IMR-90 (cell line): ENCODE data around the gene MOV10.
"Not testable (repeated sequence)": the region's sequence is repeated elsewhere in the genome, so short reads cannot be mapped to it uniquely, and the experiment has no call there.

Experiments used
- CEBPB ChIP-seq: IDR thresholded peaks from 2 replicates; pipeline ENCODE4 v1.6.1; 2012; ENCODE audit warnings: low read depth, low read length, improper control_type of control experiment
- CHD1 ChIP-seq: IDR thresholded peaks from 2 replicates; pipeline ENCODE4 v1.6.1; 2012; ENCODE audit warnings: low read depth, low read length, improper control_type of control experiment
- MXI1 ChIP-seq: IDR thresholded peaks from 2 replicates; pipeline ENCODE4 v1.6.1; 2012; ENCODE audit warnings: low read depth, mild to moderate bottlenecking, low read length, moderate library complexity, borderline replicate concordance
- POLR2A ChIP-seq: IDR thresholded peaks from 2 replicates; pipeline ENCODE4 v1.6.1; 2012; ENCODE audit warnings: mild to moderate bottlenecking, low read depth, low read length
- SMC3 ChIP-seq: fragments of 150-350 bp; IDR thresholded peaks from 2 replicates; pipeline ENCODE4 v1.6.1; 2016; ENCODE audit warnings: low read depth, mild to moderate bottlenecking, antibody characterized with exemption, low read length, moderate library complexity
- TF ChIP-seq, protein P1 (sequence below): fragments of 150-350 bp; IDR thresholded peaks from 2 replicates; pipeline ENCODE4 v1.6.1; 2017; ENCODE audit warnings: mild to moderate bottlenecking, antibody characterized with exemption, low read length, low read depth
- TF ChIP-seq, protein P2 (sequence below): conservative IDR thresholded peaks from 2 replicates; pipeline ENCODE4 v1.5.1; 2012; ENCODE audit warnings: mild to moderate bottlenecking, low read depth, low read length, improper control_type of control experiment
- TF ChIP-seq, protein P3 (sequence below): fragments of 150-350 bp; IDR thresholded peaks from 2 replicates; pipeline ENCODE4 v1.6.1; 2016; ENCODE audit warnings: low read depth, mild to moderate bottlenecking, low read length, moderate library complexity, borderline replicate concordance

DNA sequence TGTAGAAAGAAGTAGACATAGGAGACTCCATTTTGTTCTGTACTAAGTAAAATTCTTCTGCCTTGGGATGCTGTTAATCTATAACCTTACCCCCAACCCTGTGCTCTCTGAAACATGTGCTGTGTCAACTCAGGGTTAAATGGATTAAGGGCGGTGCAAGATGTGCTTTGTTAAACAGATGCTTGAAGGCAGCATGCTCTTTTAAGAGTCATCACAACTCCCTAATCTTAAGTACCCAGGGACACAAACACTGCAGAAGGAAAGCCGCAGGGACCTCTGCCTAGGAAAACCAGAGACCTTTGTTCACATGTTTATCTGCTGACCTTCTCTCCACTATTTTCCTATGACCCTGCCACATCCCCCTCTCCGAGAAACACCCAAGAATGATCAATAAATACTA is 54.6 kb downstream of the MOV10 start:
- not testable (repeated sequence) for TF ChIP-seq POLR2A, SMC3, CEBPB, CHD1, MXI1
- TF ChIP-seq, protein P1, sequence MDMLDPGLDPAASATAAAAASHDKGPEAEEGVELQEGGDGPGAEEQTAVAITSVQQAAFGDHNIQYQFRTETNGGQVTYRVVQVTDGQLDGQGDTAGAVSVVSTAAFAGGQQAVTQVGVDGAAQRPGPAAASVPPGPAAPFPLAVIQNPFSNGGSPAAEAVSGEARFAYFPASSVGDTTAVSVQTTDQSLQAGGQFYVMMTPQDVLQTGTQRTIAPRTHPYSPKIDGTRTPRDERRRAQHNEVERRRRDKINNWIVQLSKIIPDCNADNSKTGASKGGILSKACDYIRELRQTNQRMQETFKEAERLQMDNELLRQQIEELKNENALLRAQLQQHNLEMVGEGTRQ, result not testable (repeated sequence)
- TF ChIP-seq, protein P2, sequence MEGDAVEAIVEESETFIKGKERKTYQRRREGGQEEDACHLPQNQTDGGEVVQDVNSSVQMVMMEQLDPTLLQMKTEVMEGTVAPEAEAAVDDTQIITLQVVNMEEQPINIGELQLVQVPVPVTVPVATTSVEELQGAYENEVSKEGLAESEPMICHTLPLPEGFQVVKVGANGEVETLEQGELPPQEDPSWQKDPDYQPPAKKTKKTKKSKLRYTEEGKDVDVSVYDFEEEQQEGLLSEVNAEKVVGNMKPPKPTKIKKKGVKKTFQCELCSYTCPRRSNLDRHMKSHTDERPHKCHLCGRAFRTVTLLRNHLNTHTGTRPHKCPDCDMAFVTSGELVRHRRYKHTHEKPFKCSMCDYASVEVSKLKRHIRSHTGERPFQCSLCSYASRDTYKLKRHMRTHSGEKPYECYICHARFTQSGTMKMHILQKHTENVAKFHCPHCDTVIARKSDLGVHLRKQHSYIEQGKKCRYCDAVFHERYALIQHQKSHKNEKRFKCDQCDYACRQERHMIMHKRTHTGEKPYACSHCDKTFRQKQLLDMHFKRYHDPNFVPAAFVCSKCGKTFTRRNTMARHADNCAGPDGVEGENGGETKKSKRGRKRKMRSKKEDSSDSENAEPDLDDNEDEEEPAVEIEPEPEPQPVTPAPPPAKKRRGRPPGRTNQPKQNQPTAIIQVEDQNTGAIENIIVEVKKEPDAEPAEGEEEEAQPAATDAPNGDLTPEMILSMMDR, result not testable (repeated sequence)
- TF ChIP-seq, protein P3, sequence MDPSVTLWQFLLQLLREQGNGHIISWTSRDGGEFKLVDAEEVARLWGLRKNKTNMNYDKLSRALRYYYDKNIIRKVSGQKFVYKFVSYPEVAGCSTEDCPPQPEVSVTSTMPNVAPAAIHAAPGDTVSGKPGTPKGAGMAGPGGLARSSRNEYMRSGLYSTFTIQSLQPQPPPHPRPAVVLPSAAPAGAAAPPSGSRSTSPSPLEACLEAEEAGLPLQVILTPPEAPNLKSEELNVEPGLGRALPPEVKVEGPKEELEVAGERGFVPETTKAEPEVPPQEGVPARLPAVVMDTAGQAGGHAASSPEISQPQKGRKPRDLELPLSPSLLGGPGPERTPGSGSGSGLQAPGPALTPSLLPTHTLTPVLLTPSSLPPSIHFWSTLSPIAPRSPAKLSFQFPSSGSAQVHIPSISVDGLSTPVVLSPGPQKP, result not testable (repeated sequence)
